WI38 (cell line): ENCODE results near the gene RBMS1.

Source experiments
- H3K4me3 ChIP-seq: 2 replicates; pipeline ENCODE4 v1.5.1; 2011; ENCODE audit warnings: low read depth, mild to moderate bottlenecking, control low read depth, low read length
- TF ChIP-seq, protein P1 (sequence below): IDR thresholded peaks from 2 replicates; pipeline ENCODE4 v1.5.1; 2012; ENCODE audit warnings: low read depth, mild to moderate bottlenecking, control low read depth, low read length

The RBMS1 gene

DNA sequence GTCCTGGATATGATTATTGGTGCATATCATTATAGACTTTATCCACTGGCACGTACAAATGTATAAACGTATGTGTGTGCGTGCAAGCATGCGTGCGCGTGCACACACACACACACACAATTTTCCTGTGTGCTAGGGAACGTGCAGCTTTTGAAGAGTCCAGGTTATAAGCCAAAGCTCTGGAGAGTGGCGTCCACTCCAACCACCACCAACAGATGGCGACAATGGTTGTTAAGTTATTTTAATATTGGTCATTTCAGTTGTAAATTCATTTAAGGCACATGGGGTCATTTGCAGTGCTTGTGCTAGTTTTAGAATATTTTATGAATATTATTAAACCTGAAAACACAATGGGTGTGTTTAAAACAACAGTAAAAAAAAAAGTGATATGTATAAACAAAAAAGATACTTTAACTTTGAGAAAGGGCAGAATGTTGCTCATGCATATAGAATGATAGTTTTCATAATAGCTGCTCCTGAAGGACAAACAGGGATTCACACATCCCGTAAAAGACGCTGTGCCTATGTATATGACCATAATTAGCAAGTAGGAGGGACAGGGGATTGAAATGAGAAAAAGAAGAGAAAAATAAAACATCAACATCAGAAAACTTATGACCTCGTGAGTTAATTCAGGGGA, 169.3 kb downstream of the RBMS1 start:
- TF ChIP-seq, protein P1, sequence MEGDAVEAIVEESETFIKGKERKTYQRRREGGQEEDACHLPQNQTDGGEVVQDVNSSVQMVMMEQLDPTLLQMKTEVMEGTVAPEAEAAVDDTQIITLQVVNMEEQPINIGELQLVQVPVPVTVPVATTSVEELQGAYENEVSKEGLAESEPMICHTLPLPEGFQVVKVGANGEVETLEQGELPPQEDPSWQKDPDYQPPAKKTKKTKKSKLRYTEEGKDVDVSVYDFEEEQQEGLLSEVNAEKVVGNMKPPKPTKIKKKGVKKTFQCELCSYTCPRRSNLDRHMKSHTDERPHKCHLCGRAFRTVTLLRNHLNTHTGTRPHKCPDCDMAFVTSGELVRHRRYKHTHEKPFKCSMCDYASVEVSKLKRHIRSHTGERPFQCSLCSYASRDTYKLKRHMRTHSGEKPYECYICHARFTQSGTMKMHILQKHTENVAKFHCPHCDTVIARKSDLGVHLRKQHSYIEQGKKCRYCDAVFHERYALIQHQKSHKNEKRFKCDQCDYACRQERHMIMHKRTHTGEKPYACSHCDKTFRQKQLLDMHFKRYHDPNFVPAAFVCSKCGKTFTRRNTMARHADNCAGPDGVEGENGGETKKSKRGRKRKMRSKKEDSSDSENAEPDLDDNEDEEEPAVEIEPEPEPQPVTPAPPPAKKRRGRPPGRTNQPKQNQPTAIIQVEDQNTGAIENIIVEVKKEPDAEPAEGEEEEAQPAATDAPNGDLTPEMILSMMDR, result peak; percentile 70

DNA sequence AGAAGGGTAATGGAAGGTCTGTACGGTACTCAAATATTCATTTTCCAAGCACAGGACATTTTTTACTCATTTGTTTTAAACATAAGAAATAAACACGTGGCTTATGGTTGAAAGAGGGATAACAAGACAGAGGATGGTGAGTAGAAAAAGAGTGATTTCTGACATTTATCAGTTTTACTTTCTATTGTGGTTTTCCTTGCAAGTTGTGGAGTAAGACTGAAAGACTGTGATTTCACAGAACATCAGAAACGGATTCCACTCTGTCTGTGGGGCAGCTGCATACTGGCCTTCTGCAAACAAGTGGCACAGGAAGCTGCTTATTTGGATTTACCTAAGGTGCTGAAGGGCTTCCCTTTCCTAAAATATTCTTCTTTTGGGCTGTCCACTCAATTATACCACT, 171.3 kb downstream of the RBMS1 start:
- no peak overlapping the region for H3K4me3 ChIP-seq
- TF ChIP-seq, protein P1, result no peak

More for the DNA sequence above, 169.3 kb downstream of the RBMS1 start:
- H3K4me3 ChIP-seq, result no peak overlapping the region

DNA sequence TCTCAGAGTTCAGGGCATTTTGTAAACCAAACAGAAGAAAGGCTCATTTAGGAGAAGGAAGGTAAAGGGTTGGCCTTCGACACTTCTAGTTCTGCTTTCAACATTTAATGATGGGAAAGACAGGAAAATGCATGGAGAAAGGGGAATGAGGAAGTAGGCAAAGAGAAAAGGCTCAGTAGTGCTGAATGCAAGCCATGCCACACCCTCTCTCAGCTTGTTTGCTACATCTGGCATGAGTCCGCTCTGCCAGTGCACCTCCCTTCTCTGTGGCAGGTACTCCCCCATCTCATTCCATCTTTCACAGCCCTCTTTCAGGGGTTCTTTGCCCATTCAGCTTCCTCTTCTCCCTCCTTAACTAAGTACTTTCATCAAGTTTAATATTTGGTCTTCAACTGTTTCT, 172.6 kb downstream of the RBMS1 start:
- TF ChIP-seq, protein P1, result no peak
- H3K4me3 ChIP-seq, result no peak overlapping the region

DNA sequence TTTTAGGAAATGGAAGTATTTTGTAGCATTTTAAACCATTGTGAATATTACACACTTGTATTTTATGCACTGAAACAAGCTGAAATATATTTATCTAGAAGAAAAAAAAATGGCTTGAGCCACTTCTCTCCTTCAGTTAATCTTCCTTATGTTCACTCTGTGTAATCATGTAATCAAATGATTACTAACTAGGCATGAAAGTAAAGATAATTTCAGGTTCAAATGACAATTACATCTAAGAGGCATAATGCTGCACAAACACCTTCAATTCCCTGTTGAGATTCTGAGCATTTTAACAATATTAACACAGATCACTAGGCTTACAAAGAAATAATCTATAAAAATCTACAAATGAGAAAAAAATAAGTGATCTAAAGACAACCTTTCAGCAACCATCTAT, 173.9 kb downstream of the RBMS1 start:
- TF ChIP-seq, protein P1, result no peak
- no peak overlapping the region for H3K4me3 ChIP-seq

DNA sequence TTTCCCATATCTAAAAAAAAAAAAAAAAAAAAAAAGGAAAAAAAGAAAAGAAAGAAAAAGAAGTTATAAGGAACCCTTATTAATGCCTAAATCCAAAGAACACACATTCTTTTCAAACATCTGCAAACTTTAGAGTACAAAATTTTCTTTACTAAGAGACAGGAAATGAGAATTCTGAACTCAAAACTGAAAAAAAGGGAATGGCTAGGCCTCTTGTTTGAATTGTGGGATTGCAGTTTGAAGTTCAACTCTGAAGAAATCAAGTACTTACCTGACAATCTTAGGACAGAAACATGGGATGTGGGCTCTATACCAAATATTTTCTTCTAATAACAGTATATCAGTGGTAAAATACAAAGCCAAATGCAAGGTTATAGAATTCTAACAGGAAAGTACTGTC, 175.4 kb downstream of the RBMS1 start:
- TF ChIP-seq, protein P1, result no peak
- no peak overlapping the region for H3K4me3 ChIP-seq

DNA sequence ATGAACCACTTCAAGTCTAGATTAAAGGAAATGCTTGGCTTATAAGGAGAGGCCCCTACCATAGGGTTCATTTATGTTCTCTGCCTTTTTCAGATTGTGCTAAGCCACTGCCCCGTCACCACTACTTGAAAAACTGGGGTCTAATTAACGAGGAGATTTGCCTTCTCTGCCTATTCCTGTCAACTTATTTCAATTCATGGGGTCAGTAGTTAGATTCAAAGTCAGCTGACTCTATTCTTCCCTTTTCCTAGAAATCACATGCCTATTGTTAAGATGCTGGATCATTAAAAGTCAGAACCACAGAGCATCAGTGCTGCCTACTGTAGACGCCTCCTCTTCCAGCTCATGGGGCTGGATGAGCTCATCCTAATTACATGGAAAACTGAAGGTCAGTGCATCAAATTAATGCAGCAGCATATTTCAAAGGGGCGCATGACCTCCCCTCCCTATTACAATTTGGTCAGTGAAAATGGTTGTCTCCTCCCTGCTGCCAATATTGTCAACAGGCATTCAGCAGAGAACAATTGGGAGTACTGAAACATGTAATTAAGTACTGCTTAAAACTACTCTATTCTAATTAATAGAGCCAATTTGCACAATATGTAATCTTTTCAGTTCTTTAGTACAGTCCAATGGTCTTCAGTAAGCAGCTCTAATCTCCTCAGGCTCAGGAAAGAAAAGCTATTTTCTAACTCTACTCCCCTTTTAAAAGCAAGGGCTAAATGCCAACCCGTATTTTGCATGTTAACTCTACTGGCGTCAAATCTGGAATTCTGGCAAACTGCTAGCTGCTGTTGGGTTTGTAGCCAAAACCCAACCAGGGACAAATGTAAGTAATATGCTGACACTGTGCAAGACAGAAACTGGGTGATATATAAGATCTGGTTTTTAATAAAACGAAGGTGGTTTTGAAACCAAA, 176.2 kb downstream of the RBMS1 start:
- TF ChIP-seq, protein P1, result no peak
- H3K4me3 ChIP-seq, result no peak overlapping the region

DNA sequence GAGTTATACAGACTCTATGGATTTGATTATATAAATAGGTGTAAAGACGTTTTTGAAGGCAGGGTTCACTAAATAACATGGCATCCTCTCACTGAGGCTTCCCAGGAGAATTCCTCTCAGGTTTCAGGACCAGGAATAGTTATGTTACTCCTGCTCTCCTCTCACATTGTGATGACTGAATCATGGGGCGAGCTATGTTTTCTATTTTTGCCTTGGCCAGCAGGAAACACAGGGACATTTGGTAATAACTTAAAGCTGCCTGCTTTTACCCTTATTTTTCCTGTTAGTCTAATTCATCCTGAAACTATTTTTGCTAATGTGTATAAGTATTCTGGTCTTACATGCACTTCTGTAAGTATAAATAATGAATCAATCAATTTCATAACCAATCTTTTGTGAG, 178.3 kb downstream of the RBMS1 start:
- TF ChIP-seq, protein P1, result no peak
- H3K4me3 ChIP-seq, result no peak overlapping the region
